Endodermal cell (in vitro differentiated cells): ENCODE results near the gene ALOX5AP. TPM values are rescaled to one million over a fixed set of nuclear protein-coding genes. Genes with fewer than 3 reads are reported as not detected.
A peak's percentile ranks its signal among the peaks of the same experiment; 100 is the strongest.

ENCODE experiments used
- DNase-seq: peaks from one replicate; pipeline ENCODE4 v3.0.0-alpha.2; 2017
- H3K27ac ChIP-seq: 2 replicates; pipeline ENCODE4 v1.5.1; 2013; ENCODE audit warnings: mild to moderate bottlenecking, low read depth, low read length, moderate library complexity
- H3K27me3 ChIP-seq: 2 replicates; pipeline ENCODE4 v1.6.1; 2013; ENCODE audit warnings: mild to moderate bottlenecking, low read length, moderate library complexity; ENCODE audit not compliant: insufficient read depth, control insufficient read depth, poor library complexity, severe bottlenecking
- H3K36me3 ChIP-seq: 2 replicates; pipeline ENCODE4 v1.7.0; 2013; ENCODE audit warnings: mild to moderate bottlenecking, low read length, moderate library complexity; ENCODE audit not compliant: control insufficient read depth, insufficient read depth
- H3K4me1 ChIP-seq: one replicate; pipeline ENCODE4 v1.7.0; 2013; ENCODE audit warnings: low read length; ENCODE audit not compliant: control insufficient read depth, insufficient read depth
- H3K4me3 ChIP-seq: 2 replicates; pipeline ENCODE4 v1.5.1; 2013; ENCODE audit warnings: mild to moderate bottlenecking, low read length, moderate library complexity
- H3K9ac ChIP-seq: 2 replicates; pipeline ENCODE4 v1.6.1; 2013; ENCODE audit warnings: mild to moderate bottlenecking, low read length, moderate library complexity; ENCODE audit not compliant: poor library complexity, severe bottlenecking; ENCODE audit errors: extremely low read depth
- H3K9me3 ChIP-seq: 2 replicates; pipeline ENCODE4 v1.6.1; 2013; ENCODE audit warnings: mild to moderate bottlenecking, low read length, moderate library complexity; ENCODE audit not compliant: control insufficient read depth
- H3K27ac Mint-ChIP-seq: 2 replicates; pipeline ENCODE4 v1.8.0; 2020; ENCODE audit warnings: mixed read lengths
- H3K27me3 Mint-ChIP-seq: 2 replicates; pipeline ENCODE4 v1.8.0; 2021; ENCODE audit warnings: mild to moderate bottlenecking, mixed read lengths; ENCODE audit not compliant: insufficient read depth
- H3K36me3 Mint-ChIP-seq: 2 replicates; pipeline ENCODE4 v1.8.0; 2020; ENCODE audit warnings: low read depth, mixed read lengths
- H3K4me1 Mint-ChIP-seq: 2 replicates; pipeline ENCODE4 v1.8.0; 2020; ENCODE audit warnings: mixed read lengths
- H3K4me3 Mint-ChIP-seq: 2 replicates; pipeline ENCODE4 v1.8.0; 2020; ENCODE audit warnings: mild to moderate bottlenecking, moderate library complexity, mixed read lengths
- H3K9me3 Mint-ChIP-seq: 2 replicates; pipeline ENCODE4 v1.8.0; 2020; ENCODE audit warnings: mild to moderate bottlenecking, mixed read lengths
- WGBS, 2 experiments: methylation state at CpG; one replicate each; pipeline versions ENCODE4 v1.1.5 to v1.1.7; 2013; ENCODE audit warnings: missing lambda C conversion rate in 2 of 2, mixed read lengths in 1 of 2; ENCODE audit not compliant: insufficient coverage in 1 of 2, insufficient read length in 1 of 2; 5-methylcytosine and 5-hydroxymethylcytosine counted together
- total RNA-seq, 2 donors: library from RNA; stranded (reverse); fragmentation: NEBNext Ultra II Directional in 1 of 2; extraction: Animal tissue kit (Norgen Biotek cat#: 25700) in 1 of 2; gene quantifications; 2 replicates in 1 of 2; 3 replicates in 1 of 2; pipeline ENCODE4 v1.2.1, GENCODE V29; 2021
- TF ChIP-seq, protein P1 (sequence below): fragments of 200-600 bp; sonication (generic); conservative IDR thresholded peaks from 2 replicates; pipeline ENCODE4 v1.5.0; 2021; ENCODE audit warnings: antibody characterized with exemption, mild to moderate bottlenecking

ALOX5AP gene
- total RNA-seq, 2 donors from 2014 or later: not detected

DNA sequence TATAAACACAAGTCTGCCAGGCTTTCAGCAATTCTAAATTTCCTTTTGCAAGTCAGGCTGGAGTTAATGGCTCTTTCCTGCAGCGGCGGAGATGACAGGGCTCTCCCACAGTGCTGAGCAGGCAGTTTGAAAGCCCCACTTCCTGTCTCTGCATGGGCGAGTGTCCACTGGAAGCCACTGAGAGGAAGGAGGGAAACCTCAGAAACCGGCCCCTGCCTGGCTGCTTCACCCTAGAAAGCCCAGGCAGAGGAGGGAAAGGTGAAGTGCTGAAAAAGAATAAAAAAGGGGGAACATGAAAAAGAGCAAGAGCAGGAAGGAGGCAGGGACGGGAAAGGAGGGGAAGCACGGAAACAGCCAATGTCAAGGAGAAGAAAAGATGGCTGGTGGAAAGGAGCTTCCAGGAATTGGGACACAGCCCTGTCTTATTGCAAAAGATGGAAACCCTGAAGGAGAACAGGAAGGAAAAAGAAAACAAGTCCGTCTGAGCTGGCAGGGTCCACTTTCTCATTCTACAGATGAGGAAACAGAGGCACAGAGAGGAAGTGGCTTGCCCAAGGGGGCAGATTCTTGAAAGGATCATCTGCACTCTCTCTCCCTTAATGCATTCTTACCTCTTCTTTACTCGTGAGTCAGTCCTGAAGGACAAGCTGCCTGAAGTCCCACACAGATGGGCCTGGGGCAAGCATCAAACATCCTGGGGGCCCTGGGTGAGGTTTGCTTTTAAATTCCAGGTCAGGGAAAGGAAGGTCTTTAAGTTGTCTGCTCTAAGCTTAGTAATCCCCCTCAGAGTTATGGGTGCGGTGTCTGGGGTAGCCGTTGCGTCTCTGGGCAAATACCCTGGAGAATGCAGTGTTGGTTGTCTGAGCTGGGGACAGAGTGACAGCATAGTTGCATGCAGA is 38.8 kb upstream of the ALOX5AP start:
- no peaks in the 10 kb centered on the region for H3K9me3 Mint-ChIP-seq
- no peak overlapping the region for H3K27ac ChIP-seq

DNA sequence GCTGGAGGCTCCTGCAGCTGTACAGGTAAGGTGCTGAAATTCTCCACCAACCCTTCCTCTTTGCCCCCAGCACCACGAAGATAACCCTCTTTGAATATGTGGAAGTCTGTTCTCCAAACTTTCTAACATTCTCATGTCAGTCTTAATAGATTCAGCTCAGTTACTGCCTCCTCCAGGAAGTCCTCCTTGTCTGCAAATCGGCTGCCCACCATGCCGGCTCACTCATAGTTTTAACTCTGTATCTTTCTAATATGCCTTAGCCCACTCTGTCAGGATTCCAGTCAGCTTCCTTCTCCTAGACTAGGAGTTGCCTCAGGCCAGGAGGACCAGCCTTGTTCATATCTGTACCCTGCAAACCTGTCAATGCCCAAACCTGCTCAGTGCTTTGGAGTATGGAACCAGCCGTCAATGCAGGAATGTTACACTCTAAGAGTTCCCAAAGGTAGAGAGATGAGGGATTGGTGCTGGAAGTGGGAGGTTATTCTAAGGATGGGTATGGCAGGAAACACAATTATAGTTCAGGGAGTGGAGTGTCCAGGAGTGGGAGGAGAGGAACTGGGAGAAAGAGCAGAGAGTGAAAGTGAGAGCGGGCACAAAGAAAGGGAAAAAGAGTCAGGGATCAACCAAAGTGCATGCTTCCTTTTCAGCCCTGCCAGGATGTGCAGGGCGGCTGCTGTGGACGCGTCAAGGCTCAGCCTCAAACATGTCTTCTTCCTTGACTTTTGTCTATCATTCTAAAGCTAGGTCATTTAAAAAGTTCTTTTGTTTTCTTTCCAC is 38.0 kb upstream of the ALOX5AP start:
- Histone ChIP-seq H3K4me1 (peaks cover 8% of the 10 kb centered on the region), H3K27me3 (no peaks in the 10 kb centered on the region), H3K27ac (no peak overlapping the region), H3K36me3 (no peaks in the 10 kb centered on the region), H3K4me3 (no peak overlapping the region), H3K9ac (no peak overlapping the region), H3K9me3 (no peaks in the 10 kb centered on the region)
- H3K27ac Mint-ChIP-seq: no peak overlapping the region
- H3K4me1 Mint-ChIP-seq: peaks cover 5% of the 10 kb centered on the region
- H3K9me3 Mint-ChIP-seq: no peaks in the 10 kb centered on the region
- TF ChIP-seq, protein P1, sequence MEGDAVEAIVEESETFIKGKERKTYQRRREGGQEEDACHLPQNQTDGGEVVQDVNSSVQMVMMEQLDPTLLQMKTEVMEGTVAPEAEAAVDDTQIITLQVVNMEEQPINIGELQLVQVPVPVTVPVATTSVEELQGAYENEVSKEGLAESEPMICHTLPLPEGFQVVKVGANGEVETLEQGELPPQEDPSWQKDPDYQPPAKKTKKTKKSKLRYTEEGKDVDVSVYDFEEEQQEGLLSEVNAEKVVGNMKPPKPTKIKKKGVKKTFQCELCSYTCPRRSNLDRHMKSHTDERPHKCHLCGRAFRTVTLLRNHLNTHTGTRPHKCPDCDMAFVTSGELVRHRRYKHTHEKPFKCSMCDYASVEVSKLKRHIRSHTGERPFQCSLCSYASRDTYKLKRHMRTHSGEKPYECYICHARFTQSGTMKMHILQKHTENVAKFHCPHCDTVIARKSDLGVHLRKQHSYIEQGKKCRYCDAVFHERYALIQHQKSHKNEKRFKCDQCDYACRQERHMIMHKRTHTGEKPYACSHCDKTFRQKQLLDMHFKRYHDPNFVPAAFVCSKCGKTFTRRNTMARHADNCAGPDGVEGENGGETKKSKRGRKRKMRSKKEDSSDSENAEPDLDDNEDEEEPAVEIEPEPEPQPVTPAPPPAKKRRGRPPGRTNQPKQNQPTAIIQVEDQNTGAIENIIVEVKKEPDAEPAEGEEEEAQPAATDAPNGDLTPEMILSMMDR: no peak
- peak; percentile 37 for DNase-seq
- H3K4me3 Mint-ChIP-seq: no peak overlapping the region
- peaks cover 4% of the 10 kb centered on the region for H3K27me3 Mint-ChIP-seq
- no peaks in the 10 kb centered on the region for H3K36me3 Mint-ChIP-seq
- 89 to 92% methylated on average over 5 to 8 of the region's 8 CpGs for WGBS, 2 experiments

More for the DNA sequence above, 38.8 kb upstream of the ALOX5AP start:
- peaks cover 4% of the 10 kb centered on the region for H3K27me3 Mint-ChIP-seq
- peak; percentile 67 for DNase-seq
- H3K27ac Mint-ChIP-seq: no peak overlapping the region
- no peaks in the 10 kb centered on the region for H3K9me3 ChIP-seq
- TF ChIP-seq, protein P1: no peak
- no peaks in the 10 kb centered on the region for H3K36me3 Mint-ChIP-seq
- H3K4me1 Mint-ChIP-seq: peaks cover 5% of the 10 kb centered on the region
- peaks cover 8% of the 10 kb centered on the region for H3K4me1 ChIP-seq
- WGBS, 2 experiments: 56 to 65% methylated on average over 7 to 11 of the region's 11 CpGs
- no peak overlapping the region for H3K4me3 Mint-ChIP-seq
- H3K4me3 ChIP-seq: no peak overlapping the region
- H3K27me3 ChIP-seq: no peaks in the 10 kb centered on the region
- no peaks in the 10 kb centered on the region for H3K36me3 ChIP-seq
- H3K9ac ChIP-seq: no peak overlapping the region

DNA sequence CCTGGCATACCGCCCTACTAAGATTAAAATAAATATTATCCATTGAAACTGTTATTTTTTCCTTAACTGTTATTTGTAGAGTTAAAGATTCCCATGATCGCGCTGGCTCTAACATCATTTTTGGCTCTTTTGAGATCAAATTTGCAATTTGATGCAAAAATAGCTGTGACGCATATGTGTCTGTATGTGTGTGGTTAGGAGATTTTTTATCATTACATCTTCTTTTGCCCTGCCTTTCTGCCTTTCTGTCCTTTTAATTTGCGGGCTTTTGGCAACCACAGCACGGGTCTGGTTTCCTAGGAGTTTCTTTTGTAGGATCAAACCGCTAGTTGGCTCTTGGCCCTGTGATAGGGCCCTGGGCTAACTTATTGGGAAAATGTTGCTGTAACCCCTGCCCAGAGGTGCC is 37.3 kb upstream of the ALOX5AP start:
- peaks cover 5% of the 10 kb centered on the region for H3K4me1 Mint-ChIP-seq
- Histone ChIP-seq H3K36me3 (no peaks in the 10 kb centered on the region), H3K4me1 (peaks cover 8% of the 10 kb centered on the region), H3K9me3 (no peaks in the 10 kb centered on the region), H3K27ac (no peak overlapping the region), H3K27me3 (no peaks in the 10 kb centered on the region), H3K9ac (no peak overlapping the region), H3K4me3 (no peak overlapping the region)
- DNase-seq: peak; percentile 15
- H3K27ac Mint-ChIP-seq: no peak overlapping the region
- H3K4me3 Mint-ChIP-seq: no peak overlapping the region
- H3K27me3 Mint-ChIP-seq: peaks cover 4% of the 10 kb centered on the region
- 89 to 93% methylated on average over 3 to 7 of the region's 7 CpGs for WGBS, 2 experiments
- no peaks in the 10 kb centered on the region for H3K9me3 Mint-ChIP-seq
- TF ChIP-seq, protein P1: no peak
- H3K36me3 Mint-ChIP-seq: no peaks in the 10 kb centered on the region
